Neutrophil (primary cell): ENCODE results near the gene FAM136A.
A peak's percentile ranks its signal among the peaks of the same experiment; 100 is the strongest.

Experiments used
- H3K27ac ChIP-seq: fragments of 200-600 bp; sonication (generic); 2 replicates; pipeline ENCODE4 v1.5.1; 2016; ENCODE audit warnings: mild to moderate bottlenecking, moderate library complexity
- H3K27me3 ChIP-seq: fragments of 200-600 bp; sonication (generic); 2 replicates; pipeline ENCODE4 v1.6.0; 2016; ENCODE audit warnings: mild to moderate bottlenecking
- H3K36me3 ChIP-seq: fragments of 200-600 bp; sonication (generic); 2 replicates; pipeline ENCODE4 v1.5.1; 2017
- H3K4me1 ChIP-seq, 2 experiments: fragments of 200-600 bp in 1 of 2; sonication (generic) in 1 of 2; 1 replicate in 1 of 2; 2 replicates in 1 of 2; pipeline versions ENCODE4 v1.5.1 to v1.6.1; 2013 to 2016; ENCODE audit warnings: low read depth in 1 of 2, low read length in 1 of 2, mild to moderate bottlenecking in 1 of 2, moderate library complexity in 1 of 2; ENCODE audit not compliant: control insufficient read depth in 1 of 2, insufficient read depth in 1 of 2
- H3K4me3 ChIP-seq, 2 experiments: fragments of 200-600 bp in 1 of 2; sonication (generic) in 1 of 2; 1 replicate in 1 of 2; 2 replicates in 1 of 2; pipeline ENCODE4 v1.5.1; 2013 to 2016; ENCODE audit warnings: low read depth in 1 of 2, low read length in 1 of 2, mild to moderate bottlenecking in 1 of 2, moderate library complexity in 1 of 2
- H3K9me3 ChIP-seq: fragments of 200-600 bp; sonication (generic); 2 replicates; pipeline ENCODE4 v1.5.1; 2016
- TF ChIP-seq, protein P1 (sequence below): fragments of 200-600 bp; sonication (generic); IDR thresholded peaks from 2 replicates; pipeline ENCODE4 v1.5.1; 2016; ENCODE audit warnings: antibody characterized with exemption

FAM136A gene

GRCh38 chr2:70247364-70248180 lies 54.3 kb downstream of the FAM136A start:
- Histone ChIP-seq H3K4me1 (peaks cover 25 to 26% of the 10 kb centered on the region in 2 experiments), H3K36me3 (no peaks in the 10 kb centered on the region), H3K4me3 (peak overlapping the region; percentile 95), H3K9me3 (no peaks in the 10 kb centered on the region), H3K27ac (peak overlapping the region; percentile 94), H3K27me3 (no peaks in the 10 kb centered on the region)
- TF ChIP-seq, protein P1, sequence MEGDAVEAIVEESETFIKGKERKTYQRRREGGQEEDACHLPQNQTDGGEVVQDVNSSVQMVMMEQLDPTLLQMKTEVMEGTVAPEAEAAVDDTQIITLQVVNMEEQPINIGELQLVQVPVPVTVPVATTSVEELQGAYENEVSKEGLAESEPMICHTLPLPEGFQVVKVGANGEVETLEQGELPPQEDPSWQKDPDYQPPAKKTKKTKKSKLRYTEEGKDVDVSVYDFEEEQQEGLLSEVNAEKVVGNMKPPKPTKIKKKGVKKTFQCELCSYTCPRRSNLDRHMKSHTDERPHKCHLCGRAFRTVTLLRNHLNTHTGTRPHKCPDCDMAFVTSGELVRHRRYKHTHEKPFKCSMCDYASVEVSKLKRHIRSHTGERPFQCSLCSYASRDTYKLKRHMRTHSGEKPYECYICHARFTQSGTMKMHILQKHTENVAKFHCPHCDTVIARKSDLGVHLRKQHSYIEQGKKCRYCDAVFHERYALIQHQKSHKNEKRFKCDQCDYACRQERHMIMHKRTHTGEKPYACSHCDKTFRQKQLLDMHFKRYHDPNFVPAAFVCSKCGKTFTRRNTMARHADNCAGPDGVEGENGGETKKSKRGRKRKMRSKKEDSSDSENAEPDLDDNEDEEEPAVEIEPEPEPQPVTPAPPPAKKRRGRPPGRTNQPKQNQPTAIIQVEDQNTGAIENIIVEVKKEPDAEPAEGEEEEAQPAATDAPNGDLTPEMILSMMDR: no peak
